Measurements from ENCODE around the gene PTPRG. TPM values are rescaled to one million over a fixed set of nuclear protein-coding genes. Genes with fewer than 3 reads are reported as not detected.

The PTPRG gene
- total and polyA plus RNA-seq, 2 donors (not counting 1 experiment from before 2014, with no cell fraction given), result 67.0 to 97.9 TPM

DNA sequence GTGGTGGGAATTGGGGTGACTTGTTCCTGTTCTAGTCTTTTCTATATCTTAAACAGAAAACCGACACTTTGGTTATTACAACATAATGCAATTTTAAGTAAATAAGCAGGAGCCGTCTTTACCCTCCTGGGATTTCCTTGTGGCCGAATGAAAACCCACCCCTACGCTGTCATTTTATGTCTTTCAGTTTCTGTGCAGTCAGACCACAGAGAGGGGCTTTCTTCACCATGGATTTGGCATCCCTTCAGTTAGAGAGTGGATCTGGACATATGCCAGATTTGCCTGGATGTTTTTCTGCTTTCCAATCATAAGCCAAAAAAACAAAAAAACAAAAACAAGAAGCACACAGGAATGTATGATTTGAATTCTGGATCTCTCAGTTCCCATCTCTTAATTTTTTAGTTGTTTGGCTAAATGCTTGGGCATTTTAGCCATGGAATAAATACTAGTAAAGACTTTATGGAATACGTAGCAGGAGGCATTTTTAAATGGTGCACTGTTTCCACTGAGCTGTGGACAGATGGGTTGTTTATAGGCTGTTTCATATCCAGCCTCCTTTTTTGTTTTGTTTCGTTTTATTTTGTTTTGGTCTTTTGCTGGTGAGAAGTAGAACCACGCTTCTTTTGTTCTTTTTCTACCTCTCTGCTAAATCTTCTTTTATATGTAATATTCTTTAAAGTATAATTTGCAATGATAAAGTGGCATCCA lies 539.1 kb downstream of the PTPRG start:
- Histone ChIP-seq H3K4me3 (replicated peaks in 1 of 4; ENCODE audit: control extremely low read depth in 1 of 4, insufficient read depth in 1 of 4, low read depth in 3 of 4, low read length in 4 of 4) (no peak overlapping the region), H3K4me2 (ENCODE audit: extremely low read depth, insufficient read depth, low read length) (no peak overlapping the region), H3K36me3 (ENCODE audit: control insufficient read depth, insufficient read depth, low read length) (no peaks in the 10 kb centered on the region), H4K20me1 (ENCODE audit: control insufficient read depth, extremely low read depth, insufficient read depth, low read length) (no peaks in the 10 kb centered on the region), H3K9ac (ENCODE audit: insufficient read depth, low read length) (no peak overlapping the region), H3K79me2 (ENCODE audit: control insufficient read depth, insufficient read depth, low read length) (no peaks in the 10 kb centered on the region), H3K27me3 (ENCODE audit: control insufficient read depth, insufficient read depth, low read length) (no peaks in the 10 kb centered on the region), H2AFZ (ENCODE audit: low read length) (no peak overlapping the region), H3K4me1 (ENCODE audit: control insufficient read depth, extremely low read depth, insufficient read depth, low read length) (no peaks in the 10 kb centered on the region), H3K9me3 (ENCODE audit: control insufficient read depth, insufficient read depth, low read depth, low read length) (no peaks in the 10 kb centered on the region), H3K27ac (ENCODE audit: insufficient read depth, low read length) (no peak overlapping the region)
- DNase-seq (ENCODE audit: low read depth in 2 of 2), result peak in 1 of 2 donors; percentile 17
- TF ChIP-seq EZH2 (IDR thresholded peaks at IDR 0.05; ENCODE audit: low read length, missing control alignments), result no peak
- TF ChIP-seq, protein P1, sequence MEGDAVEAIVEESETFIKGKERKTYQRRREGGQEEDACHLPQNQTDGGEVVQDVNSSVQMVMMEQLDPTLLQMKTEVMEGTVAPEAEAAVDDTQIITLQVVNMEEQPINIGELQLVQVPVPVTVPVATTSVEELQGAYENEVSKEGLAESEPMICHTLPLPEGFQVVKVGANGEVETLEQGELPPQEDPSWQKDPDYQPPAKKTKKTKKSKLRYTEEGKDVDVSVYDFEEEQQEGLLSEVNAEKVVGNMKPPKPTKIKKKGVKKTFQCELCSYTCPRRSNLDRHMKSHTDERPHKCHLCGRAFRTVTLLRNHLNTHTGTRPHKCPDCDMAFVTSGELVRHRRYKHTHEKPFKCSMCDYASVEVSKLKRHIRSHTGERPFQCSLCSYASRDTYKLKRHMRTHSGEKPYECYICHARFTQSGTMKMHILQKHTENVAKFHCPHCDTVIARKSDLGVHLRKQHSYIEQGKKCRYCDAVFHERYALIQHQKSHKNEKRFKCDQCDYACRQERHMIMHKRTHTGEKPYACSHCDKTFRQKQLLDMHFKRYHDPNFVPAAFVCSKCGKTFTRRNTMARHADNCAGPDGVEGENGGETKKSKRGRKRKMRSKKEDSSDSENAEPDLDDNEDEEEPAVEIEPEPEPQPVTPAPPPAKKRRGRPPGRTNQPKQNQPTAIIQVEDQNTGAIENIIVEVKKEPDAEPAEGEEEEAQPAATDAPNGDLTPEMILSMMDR (conservative IDR thresholded peaks at IDR 0.05 in 1 of 2, IDR thresholded peaks at IDR 0.05 in 1 of 2; ENCODE audit: low read depth in 1 of 2, low read length in 2 of 2), result no peak

DNA sequence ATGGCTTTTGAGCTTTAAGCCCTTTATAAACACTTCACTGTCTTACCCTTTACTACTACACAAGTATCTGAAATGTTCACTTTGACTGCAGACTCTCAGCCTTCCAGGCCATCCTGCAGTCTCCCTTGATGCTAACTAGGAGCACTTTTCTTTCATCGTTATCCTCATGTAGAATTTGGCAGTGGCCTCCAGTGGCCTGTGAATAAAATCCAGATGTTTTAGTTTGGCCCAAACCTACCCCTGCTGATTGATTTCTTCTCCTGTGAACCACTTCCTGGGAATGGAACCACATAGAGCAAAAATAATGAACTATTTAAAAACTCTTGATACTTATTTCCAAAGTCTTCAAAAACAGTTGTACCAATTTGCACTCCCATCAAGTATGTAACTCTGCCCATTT lies 540.1 kb downstream of the PTPRG start:
- Histone ChIP-seq H3K27me3 (ENCODE audit: control insufficient read depth, insufficient read depth, low read length) (no peaks in the 10 kb centered on the region), H3K4me3 (replicated peaks in 1 of 4; ENCODE audit: control extremely low read depth in 1 of 4, insufficient read depth in 1 of 4, low read depth in 3 of 4, low read length in 4 of 4) (no peak overlapping the region), H3K27ac (ENCODE audit: insufficient read depth, low read length) (no peak overlapping the region), H3K4me2 (ENCODE audit: extremely low read depth, insufficient read depth, low read length) (no peak overlapping the region), H4K20me1 (ENCODE audit: control insufficient read depth, extremely low read depth, insufficient read depth, low read length) (no peaks in the 10 kb centered on the region), H3K4me1 (ENCODE audit: control insufficient read depth, extremely low read depth, insufficient read depth, low read length) (no peaks in the 10 kb centered on the region), H3K36me3 (ENCODE audit: control insufficient read depth, insufficient read depth, low read length) (no peaks in the 10 kb centered on the region), H3K79me2 (ENCODE audit: control insufficient read depth, insufficient read depth, low read length) (no peaks in the 10 kb centered on the region), H2AFZ (ENCODE audit: low read length) (no peak overlapping the region), H3K9me3 (ENCODE audit: control insufficient read depth, insufficient read depth, low read depth, low read length) (no peaks in the 10 kb centered on the region), H3K9ac (ENCODE audit: insufficient read depth, low read length) (no peak overlapping the region)
- DNase-seq (ENCODE audit: low read depth in 2 of 2), result peak; percentile 10 to 62
- no peak for TF ChIP-seq EZH2 (IDR thresholded peaks at IDR 0.05; ENCODE audit: low read length, missing control alignments)
- TF ChIP-seq, protein P1 (conservative IDR thresholded peaks at IDR 0.05 in 1 of 2, IDR thresholded peaks at IDR 0.05 in 1 of 2; ENCODE audit: low read depth in 1 of 2, low read length in 2 of 2), result no peak

DNA sequence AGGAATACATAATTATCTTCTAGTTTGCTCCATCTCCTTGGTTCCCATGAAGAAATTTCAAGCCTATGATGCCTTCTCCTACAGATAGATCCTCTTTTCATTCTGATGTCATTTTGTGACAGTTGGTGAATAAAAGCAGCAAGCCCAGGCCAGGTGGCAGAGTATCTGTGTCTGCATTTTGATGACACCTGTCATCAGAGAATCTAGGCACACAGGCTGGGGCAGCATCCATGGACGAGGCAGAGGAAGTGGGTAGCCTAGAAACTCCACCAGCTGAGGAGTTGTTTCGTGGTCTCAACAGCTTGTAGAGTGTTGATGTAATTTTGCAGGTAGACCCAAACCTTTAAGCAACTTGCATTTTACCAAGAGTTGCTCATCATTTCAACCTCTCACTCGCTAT lies 542.2 kb downstream of the PTPRG start:
- no peak overlapping the region for H3K9ac ChIP-seq (ENCODE audit: insufficient read depth, low read length)
- H3K79me2 ChIP-seq (ENCODE audit: control insufficient read depth, insufficient read depth, low read length), result no peaks in the 10 kb centered on the region
- H3K36me3 ChIP-seq (ENCODE audit: control insufficient read depth, insufficient read depth, low read length), result no peaks in the 10 kb centered on the region
- no peak for DNase-seq (ENCODE audit: low read depth in 2 of 2)
- no peak overlapping the region for H3K4me2 ChIP-seq (ENCODE audit: extremely low read depth, insufficient read depth, low read length)
- H3K4me1 ChIP-seq (ENCODE audit: control insufficient read depth, extremely low read depth, insufficient read depth, low read length), result no peaks in the 10 kb centered on the region
- no peak overlapping the region for H2AFZ ChIP-seq (ENCODE audit: low read length)
- no peak overlapping the region for H3K27ac ChIP-seq (ENCODE audit: insufficient read depth, low read length)
- TF ChIP-seq, protein P1 (conservative IDR thresholded peaks at IDR 0.05 in 1 of 2, IDR thresholded peaks at IDR 0.05 in 1 of 2; ENCODE audit: low read depth in 1 of 2, low read length in 2 of 2), result no peak
- TF ChIP-seq EZH2 (IDR thresholded peaks at IDR 0.05; ENCODE audit: low read length, missing control alignments), result no peak
- no peaks in the 10 kb centered on the region for H3K27me3 ChIP-seq (ENCODE audit: control insufficient read depth, insufficient read depth, low read length)
- no peak overlapping the region for H3K4me3 ChIP-seq (replicated peaks in 1 of 4; ENCODE audit: control extremely low read depth in 1 of 4, insufficient read depth in 1 of 4, low read depth in 3 of 4, low read length in 4 of 4)
- H4K20me1 ChIP-seq (ENCODE audit: control insufficient read depth, extremely low read depth, insufficient read depth, low read length), result no peaks in the 10 kb centered on the region
- H3K9me3 ChIP-seq (ENCODE audit: control insufficient read depth, insufficient read depth, low read depth, low read length), result no peaks in the 10 kb centered on the region
